Midbrain (tissue), 1 donor: Measurements from ENCODE around the gene NHLRC4.
"Not testable (repeated sequence)": the region's sequence is repeated elsewhere in the genome, so short reads cannot be mapped to it uniquely, and the experiment has no call there.

Experiments used
- DNase-seq: peaks from one replicate; lab custom pipeline; 2025; lab: John Stamatoyannopoulos, UW

Gene NHLRC4

DNA sequence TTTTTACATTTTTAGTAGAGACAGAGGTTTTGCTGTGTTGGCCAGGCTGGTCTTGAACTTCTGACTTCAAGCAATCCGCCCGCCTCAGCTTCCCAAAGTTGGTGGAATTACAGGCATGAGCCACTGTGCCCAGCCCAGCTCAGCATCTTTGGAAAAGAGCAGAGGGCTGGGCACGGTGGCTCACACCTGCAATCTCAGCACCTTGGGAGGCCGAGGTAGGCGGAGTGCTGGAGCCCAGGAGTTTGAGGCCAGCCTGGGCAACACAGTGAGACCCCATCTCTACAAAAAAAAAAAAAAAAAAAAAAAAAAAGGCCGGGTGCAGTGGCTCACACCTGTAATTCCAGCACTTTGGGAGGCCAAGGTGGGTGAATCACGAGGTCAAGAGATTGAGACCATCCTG is 30.9 kb downstream of the NHLRC4 start:
- not testable (repeated sequence) for DNase-seq

GRCh38 chr16:598823-599739 is 32.3 kb downstream of the NHLRC4 start:
- DNase-seq, result no peak

DNA sequence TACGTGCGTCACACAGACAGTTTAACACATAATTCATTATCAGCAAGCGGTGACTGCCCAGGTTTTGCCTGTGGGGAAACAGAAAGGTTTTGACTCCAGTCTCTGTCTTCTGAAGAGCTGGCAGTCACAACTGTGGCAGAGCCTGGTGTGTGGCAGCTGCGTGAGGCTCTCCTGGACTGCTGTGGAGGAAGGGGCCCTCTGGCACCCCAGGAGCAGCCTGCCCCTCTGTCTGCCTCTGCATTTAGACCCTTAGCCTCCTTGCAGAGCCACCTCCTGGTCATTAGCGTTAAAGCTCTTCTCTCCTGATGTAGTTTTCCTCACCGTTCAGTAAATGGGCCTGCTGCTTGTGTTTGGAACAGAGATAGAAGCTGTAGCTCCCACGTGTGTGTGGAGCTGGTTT is 34.0 kb downstream of the NHLRC4 start:
- no peak for DNase-seq

- no peak for DNase-seq
These were observed 37.1 kb downstream of the NHLRC4 start for GRCh38 chr16:603933-604332.

GRCh38 chr16:606656-607307 is 40.0 kb downstream of the NHLRC4 start:
- no peak for DNase-seq

GRCh38 chr16:608019-608418 is 41.2 kb downstream of the NHLRC4 start:
- no peak for DNase-seq

DNA sequence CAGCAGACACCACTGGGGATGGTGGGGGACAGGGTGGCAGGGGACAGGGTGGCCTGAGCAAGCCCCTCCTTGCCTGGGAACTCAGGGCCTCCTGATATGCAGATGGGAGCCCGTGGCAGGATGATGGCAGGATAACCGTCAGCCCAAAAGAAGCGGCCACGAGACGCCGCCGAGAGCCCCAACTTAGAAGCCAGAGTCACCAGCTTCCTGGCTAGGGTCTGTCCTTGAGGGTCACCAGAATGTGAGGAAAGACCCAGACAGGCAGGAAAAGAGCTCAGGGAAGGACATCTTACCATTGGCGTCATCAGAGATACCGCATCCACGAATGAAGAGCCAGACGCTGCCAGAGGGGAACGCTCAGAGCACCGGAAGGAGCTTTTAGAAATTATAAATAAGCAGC is 42.5 kb downstream of the NHLRC4 start:
- no peak for DNase-seq

- DNase-seq, result no peak
These were observed 43.2 kb downstream of the NHLRC4 start for GRCh38 chr16:609984-610383.

GRCh38 chr16:610513-611381 is 43.9 kb downstream of the NHLRC4 start:
- DNase-seq, result peak; percentile 65

GRCh38 chr16:615122-615521 is 48.3 kb downstream of the NHLRC4 start:
- DNase-seq, result no peak

DNA sequence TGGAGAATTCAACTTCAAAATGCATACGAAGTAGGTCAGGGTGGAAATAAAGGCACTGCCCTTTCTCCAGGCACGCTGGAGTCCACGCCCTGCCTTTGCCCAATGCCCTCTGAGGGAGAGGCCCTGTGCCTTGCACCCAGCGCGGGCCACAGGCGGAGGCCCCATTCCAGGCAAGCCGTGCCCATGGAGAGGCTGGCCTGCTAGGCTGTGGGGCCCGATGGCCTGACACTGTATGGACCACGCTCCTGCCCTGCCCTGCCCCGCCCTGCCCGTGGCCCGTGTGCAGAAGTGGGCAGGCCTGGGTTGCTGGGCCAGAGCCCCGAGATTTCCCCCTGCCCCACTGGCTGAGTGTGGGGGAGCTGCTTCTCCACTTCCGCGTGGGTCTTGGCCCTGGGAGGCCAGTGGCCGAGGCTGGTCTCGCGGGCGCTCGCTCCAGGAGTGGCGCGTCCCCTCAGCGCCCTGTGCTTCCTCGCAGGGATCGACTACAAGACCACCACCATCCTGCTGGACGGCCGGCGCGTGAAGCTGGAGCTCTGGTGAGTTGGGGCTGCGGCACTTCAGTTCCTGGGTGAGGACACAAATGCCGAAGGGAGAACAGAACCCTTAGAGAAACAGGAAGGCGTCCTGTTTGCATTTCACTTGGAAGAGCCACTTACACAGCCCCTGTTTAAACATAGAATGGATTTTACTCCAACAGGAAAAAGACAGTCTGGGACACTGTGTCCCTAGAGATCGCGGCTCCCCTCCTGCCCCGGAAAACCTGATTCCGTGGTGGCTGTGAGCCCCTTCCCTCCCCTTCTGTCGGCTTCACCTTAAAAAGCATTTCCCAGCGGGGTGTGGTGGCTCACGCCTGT is 50.2 kb downstream of the NHLRC4 start:
- DNase-seq, result no peak

- DNase-seq, result no peak
These were observed 51.0 kb downstream of the NHLRC4 start for GRCh38 chr16:617855-618254.
